Fibroblast of mammary gland (primary cell): ENCODE measurements around the gene GHRL.
"Not testable (repeated sequence)": the region's sequence is repeated elsewhere in the genome, so short reads cannot be mapped to it uniquely, and the experiment has no call there.

ENCODE experiments used
- DNase-seq: peaks from one replicate; pipeline ENCODE4 v3.0.0-alpha.2; 2010; ENCODE audit warnings: low read depth
- H3K4me3 ChIP-seq: 2 replicates; pipeline ENCODE4 v1.5.1; 2011; ENCODE audit warnings: low read depth, mild to moderate bottlenecking, low read length, moderate library complexity; ENCODE audit not compliant: control insufficient read depth
- CTCF ChIP-seq: conservative IDR thresholded peaks from 2 replicates; pipeline ENCODE4 v1.5.1; 2011; ENCODE audit warnings: low read depth, low read length, inconsistent platforms; ENCODE audit not compliant: control insufficient read depth, insufficient read depth

GHRL gene

GRCh38 chr3:10303105-10303504 lies 10.4 kb upstream of the GHRL start:
- no peak overlapping the region for H3K4me3 ChIP-seq
- TF ChIP-seq CTCF = no peak
- no peak for DNase-seq

- no peak for TF ChIP-seq CTCF
- DNase-seq = no peak
- no peak overlapping the region for H3K4me3 ChIP-seq
Observed at GRCh38 chr3:10300087-10300486, 7.3 kb upstream of the GHRL start.

- H3K4me3 ChIP-seq = no peak overlapping the region
- peak; percentile 40 for DNase-seq
- TF ChIP-seq CTCF = no peak
Observed at GRCh38 chr3:10299679-10300078, 6.9 kb upstream of the GHRL start.

- TF ChIP-seq CTCF = peak; percentile 1
- DNase-seq = peak; percentile 38
- H3K4me3 ChIP-seq = no peak overlapping the region
Observed at GRCh38 chr3:10299175-10299574, 6.4 kb upstream of the GHRL start.

- not testable (repeated sequence) for DNase-seq
Observed at GRCh38 chr3:10298064-10298463, 5.3 kb upstream of the GHRL start.

GRCh38 chr3:10294030-10294586 lies 1.4 kb upstream of the GHRL start:
- no peak for TF ChIP-seq CTCF
- no peak for DNase-seq
- no peak overlapping the region for H3K4me3 ChIP-seq

More at GRCh38 chr3:10298064-10298463, 5.3 kb upstream of the GHRL start:
- H3K4me3 ChIP-seq = not testable (repeated sequence)

GRCh38 chr3:10291641-10292040 lies 1.1 kb downstream of the GHRL start:
- no peak for DNase-seq
- H3K4me3 ChIP-seq = no peak overlapping the region
- TF ChIP-seq CTCF = no peak
